Skeletal muscle satellite cell (primary cell): ENCODE results near the gene RAD1.

Experiments
- H3K27me3 ChIP-seq: 2 replicates; pipeline ENCODE4 v1.7.0; 2013; ENCODE audit warnings: low read length; ENCODE audit not compliant: control insufficient read depth, insufficient read depth
- H3K36me3 ChIP-seq: 2 replicates; pipeline ENCODE4 v1.7.0; 2013; ENCODE audit warnings: mild to moderate bottlenecking, control low read depth, low read length; ENCODE audit not compliant: insufficient read depth
- H3K4me1 ChIP-seq: 2 replicates; pipeline ENCODE4 v1.7.0; 2013; ENCODE audit warnings: low read length; ENCODE audit not compliant: control insufficient read depth, insufficient read depth
- H3K4me2 ChIP-seq: 2 replicates; pipeline ENCODE4 v1.7.0; 2013; ENCODE audit warnings: mild to moderate bottlenecking, low read length
- H3K4me3 ChIP-seq: 2 replicates; pipeline ENCODE4 v1.7.0; 2013; ENCODE audit warnings: low read length
- H3K9ac ChIP-seq: 2 replicates; pipeline ENCODE4 v1.7.0; 2013; ENCODE audit warnings: mild to moderate bottlenecking, low read depth, low read length, moderate library complexity
- H3K9me3 ChIP-seq: replicated peaks from 2 replicates; pipeline ENCODE4 v1.7.0; 2013; ENCODE audit warnings: mild to moderate bottlenecking, control low read depth, low read length

Gene RAD1

DNA sequence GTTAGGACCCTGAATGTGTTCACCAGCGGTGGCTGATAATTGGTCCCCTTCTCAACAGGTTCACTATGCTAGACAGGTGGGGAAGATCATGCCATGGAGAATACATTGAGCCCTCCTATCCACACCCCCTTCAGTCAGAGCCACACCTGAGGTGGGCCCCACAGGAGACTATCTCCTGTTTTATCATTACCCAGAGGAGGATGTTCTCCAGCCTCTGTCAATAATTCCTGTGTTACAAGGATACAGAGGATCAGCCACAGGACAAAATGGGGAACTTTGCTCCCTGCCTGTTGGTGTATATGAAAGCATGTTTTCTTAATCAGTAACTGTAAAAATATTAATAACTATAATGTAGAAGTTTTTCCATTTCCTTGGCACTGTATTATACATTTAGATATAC, 25.9 kb downstream of the RAD1 start:
- no peaks in the 10 kb centered on the region for H3K4me1 ChIP-seq
- H3K4me2 ChIP-seq = no peak overlapping the region
- H3K27me3 ChIP-seq = no peaks in the 10 kb centered on the region
- H3K4me3 ChIP-seq = no peak overlapping the region
- H3K36me3 ChIP-seq = no peaks in the 10 kb centered on the region
- no peaks in the 10 kb centered on the region for H3K9me3 ChIP-seq
- H3K9ac ChIP-seq = no peak overlapping the region

DNA sequence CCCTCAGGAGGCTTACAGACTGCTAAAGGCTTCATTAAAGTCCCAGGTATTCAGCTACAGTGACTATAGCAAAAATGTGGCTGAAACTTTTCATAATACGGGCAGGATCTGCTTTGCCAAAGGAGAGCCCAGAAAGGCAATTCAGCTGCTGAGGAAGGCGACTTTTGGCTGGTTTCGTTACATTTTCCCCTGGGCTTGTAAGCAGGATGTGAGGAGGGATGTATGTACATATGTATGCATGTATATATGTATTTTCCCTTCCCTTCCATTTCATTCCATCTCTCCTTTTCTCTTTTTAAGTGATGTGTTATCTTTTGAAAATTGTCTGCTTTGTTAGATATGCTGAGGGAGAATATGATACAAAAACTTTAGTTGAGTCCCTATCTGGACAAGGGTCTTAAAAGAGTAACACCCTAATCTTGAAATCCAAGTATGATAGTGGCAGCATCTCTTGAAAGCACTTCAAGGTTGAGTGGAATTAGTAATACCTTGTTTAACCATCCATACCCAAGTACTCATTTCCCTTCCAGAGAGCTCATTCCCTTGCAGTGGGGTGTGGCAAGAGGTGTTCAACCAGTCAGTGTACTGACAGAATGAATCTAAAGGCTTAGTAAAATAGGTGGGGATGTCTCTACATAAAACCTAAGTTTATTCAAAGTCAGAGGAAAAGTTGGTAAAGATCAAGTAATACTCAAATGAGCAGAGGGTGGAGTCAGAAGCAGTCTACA, 28.7 kb downstream of the RAD1 start:
- Histone ChIP-seq H3K36me3 (no peaks in the 10 kb centered on the region), H3K4me2 (no peak overlapping the region), H3K4me1 (no peaks in the 10 kb centered on the region), H3K9me3 (no peaks in the 10 kb centered on the region), H3K27me3 (no peaks in the 10 kb centered on the region), H3K9ac (no peak overlapping the region), H3K4me3 (no peak overlapping the region)

- no peak overlapping the region for H3K4me3 ChIP-seq
- H3K4me2 ChIP-seq = no peak overlapping the region
- no peaks in the 10 kb centered on the region for H3K4me1 ChIP-seq
- no peaks in the 10 kb centered on the region for H3K36me3 ChIP-seq
- peaks cover 2% of the 10 kb centered on the region for H3K9me3 ChIP-seq
- H3K9ac ChIP-seq = no peak overlapping the region
- H3K27me3 ChIP-seq = no peaks in the 10 kb centered on the region
Measured at GRCh38 chr5:34881246-34881645, 34.1 kb downstream of the RAD1 start.

DNA sequence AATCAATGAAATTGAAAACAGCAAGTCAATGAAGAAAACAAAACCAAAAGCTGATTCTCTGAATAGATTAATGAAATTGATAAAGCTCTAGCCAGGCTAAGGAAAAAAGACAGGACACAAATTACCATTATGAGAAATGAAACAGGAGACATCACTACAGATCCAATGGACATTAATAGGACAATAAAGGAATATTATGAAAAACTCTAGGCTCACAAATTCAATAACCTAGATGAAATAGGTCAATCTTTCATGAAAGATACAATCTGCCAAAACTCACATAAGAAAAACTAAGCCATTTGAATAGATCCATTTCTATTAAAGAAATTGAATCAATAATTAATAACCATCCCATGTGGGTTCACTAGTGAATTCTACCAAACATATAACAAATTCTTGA, 39.0 kb downstream of the RAD1 start:
- Histone ChIP-seq H3K4me3 (no peak overlapping the region), H3K9me3 (peaks cover 2% of the 10 kb centered on the region), H3K27me3 (no peaks in the 10 kb centered on the region), H3K9ac (no peak overlapping the region), H3K4me1 (no peaks in the 10 kb centered on the region), H3K36me3 (no peaks in the 10 kb centered on the region), H3K4me2 (no peak overlapping the region)

- H3K36me3 ChIP-seq = no peaks in the 10 kb centered on the region
- no peak overlapping the region for H3K9ac ChIP-seq
- H3K27me3 ChIP-seq = no peaks in the 10 kb centered on the region
- no peak overlapping the region for H3K4me3 ChIP-seq
- H3K4me1 ChIP-seq = no peaks in the 10 kb centered on the region
- H3K9me3 ChIP-seq = no peaks in the 10 kb centered on the region
- H3K4me2 ChIP-seq = no peak overlapping the region
Measured at GRCh38 chr5:34870382-34870781, 44.9 kb downstream of the RAD1 start.

DNA sequence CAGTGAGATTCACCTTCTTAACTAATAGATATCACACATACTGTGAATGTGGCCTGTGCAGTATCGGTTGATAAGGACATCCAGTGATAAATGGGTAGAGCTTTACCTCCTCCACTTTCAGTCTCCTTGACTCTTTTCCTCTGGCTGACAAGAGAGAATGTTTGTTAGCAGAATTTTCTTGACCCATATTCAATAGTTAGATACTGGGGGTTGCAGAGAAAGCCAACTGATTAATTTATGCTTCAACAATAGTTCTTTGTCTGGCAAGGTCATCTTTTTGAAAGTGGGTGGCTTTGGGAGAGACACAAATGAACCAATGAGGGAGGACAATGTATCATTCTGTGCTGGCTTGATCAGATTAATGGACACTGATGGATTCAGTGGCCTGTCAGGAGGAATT, 46.0 kb downstream of the RAD1 start:
- Histone ChIP-seq H3K36me3 (no peaks in the 10 kb centered on the region), H3K9me3 (no peaks in the 10 kb centered on the region), H3K4me2 (no peak overlapping the region), H3K9ac (no peak overlapping the region), H3K4me3 (no peak overlapping the region), H3K27me3 (no peaks in the 10 kb centered on the region), H3K4me1 (no peaks in the 10 kb centered on the region)

DNA sequence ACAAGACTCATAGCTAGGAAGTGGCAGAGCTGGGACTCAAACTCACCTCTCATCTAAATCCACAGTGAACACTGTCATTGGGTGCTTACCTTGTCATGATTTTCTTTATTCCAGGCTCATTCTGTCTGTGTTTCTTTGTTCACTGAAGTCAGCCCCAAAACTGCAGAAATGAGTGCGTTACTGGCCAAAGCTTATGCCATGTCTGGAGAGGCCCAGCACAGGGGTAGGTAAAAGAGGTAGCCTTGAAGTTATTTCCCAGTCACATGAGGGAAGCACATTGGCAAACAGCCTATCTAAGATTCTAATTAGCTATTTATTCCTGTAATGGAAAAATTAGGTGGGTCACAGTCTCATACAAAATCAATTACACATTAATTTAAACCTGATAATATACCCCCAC, 46.5 kb downstream of the RAD1 start:
- Histone ChIP-seq H3K4me1 (no peaks in the 10 kb centered on the region), H3K4me2 (no peak overlapping the region)

DNA sequence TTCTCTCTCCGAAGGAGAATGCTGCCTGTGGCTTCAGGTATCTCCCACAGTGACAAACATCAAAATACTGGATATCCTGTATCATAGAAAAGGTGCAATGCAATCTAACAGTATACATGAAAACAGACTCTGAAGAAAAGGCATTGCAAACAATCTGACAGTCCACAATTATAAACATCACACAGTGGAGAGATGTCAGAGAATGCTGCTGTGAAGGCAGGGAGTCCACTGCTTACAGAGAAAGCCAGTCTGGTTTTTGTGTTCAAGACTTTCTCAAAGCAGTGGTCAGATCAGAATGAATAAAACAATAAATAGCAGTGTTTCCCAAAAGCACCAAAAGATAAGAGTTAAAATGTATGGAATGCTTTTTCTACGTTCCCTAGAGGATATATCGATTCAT, 47.6 kb downstream of the RAD1 start:
- H3K9me3 ChIP-seq = no peaks in the 10 kb centered on the region
- H3K4me2 ChIP-seq = no peak overlapping the region
- no peak overlapping the region for H3K9ac ChIP-seq
- no peaks in the 10 kb centered on the region for H3K27me3 ChIP-seq
- no peaks in the 10 kb centered on the region for H3K36me3 ChIP-seq
- no peak overlapping the region for H3K4me3 ChIP-seq
- H3K4me1 ChIP-seq = no peaks in the 10 kb centered on the region

More for the DNA sequence above, 46.5 kb downstream of the RAD1 start:
- no peaks in the 10 kb centered on the region for H3K27me3 ChIP-seq
- H3K36me3 ChIP-seq = no peaks in the 10 kb centered on the region
- no peak overlapping the region for H3K4me3 ChIP-seq
- no peak overlapping the region for H3K9ac ChIP-seq
- H3K9me3 ChIP-seq = no peaks in the 10 kb centered on the region

- H3K4me3 ChIP-seq = no peak overlapping the region
- no peak overlapping the region for H3K9ac ChIP-seq
- H3K36me3 ChIP-seq = no peaks in the 10 kb centered on the region
- H3K9me3 ChIP-seq = no peaks in the 10 kb centered on the region
- no peaks in the 10 kb centered on the region for H3K27me3 ChIP-seq
- no peaks in the 10 kb centered on the region for H3K4me1 ChIP-seq
- no peak overlapping the region for H3K4me2 ChIP-seq
Measured at GRCh38 chr5:34866989-34867471, 48.3 kb downstream of the RAD1 start.

- Histone ChIP-seq H3K4me3 (no peak overlapping the region), H3K9me3 (no peaks in the 10 kb centered on the region), H3K9ac (no peak overlapping the region), H3K36me3 (no peaks in the 10 kb centered on the region), H3K27me3 (no peaks in the 10 kb centered on the region), H3K4me1 (no peaks in the 10 kb centered on the region), H3K4me2 (no peak overlapping the region)
Measured at GRCh38 chr5:34865091-34865490, 50.2 kb downstream of the RAD1 start.

- H3K9ac ChIP-seq = no peak overlapping the region
- H3K4me2 ChIP-seq = no peak overlapping the region
- no peaks in the 10 kb centered on the region for H3K9me3 ChIP-seq
- no peaks in the 10 kb centered on the region for H3K4me1 ChIP-seq
- no peaks in the 10 kb centered on the region for H3K27me3 ChIP-seq
- H3K4me3 ChIP-seq = no peak overlapping the region
- H3K36me3 ChIP-seq = no peaks in the 10 kb centered on the region
Measured at GRCh38 chr5:34863946-34864345, 51.4 kb downstream of the RAD1 start.

DNA sequence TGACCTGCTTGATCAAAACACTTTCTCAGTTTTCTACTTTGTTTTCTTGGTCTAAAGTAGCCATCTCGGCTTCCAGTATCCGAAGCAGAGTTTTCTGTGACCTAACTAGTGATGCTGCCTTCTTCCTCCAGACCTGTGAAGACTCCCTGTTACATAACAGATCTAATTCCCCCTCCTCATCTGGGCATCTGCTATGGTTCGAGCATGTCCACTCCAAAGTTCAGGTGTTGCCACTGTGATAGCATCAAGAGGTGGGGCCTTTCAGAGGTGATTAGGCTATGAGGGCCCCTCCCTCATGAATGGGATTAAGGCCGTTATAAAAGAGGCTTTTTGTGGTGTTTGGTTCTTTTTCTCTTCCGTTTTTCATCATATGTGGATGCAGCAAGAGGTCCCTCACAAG, 56.1 kb downstream of the RAD1 start:
- no peaks in the 10 kb centered on the region for H3K9me3 ChIP-seq
- H3K36me3 ChIP-seq = no peaks in the 10 kb centered on the region
- H3K4me3 ChIP-seq = no peak overlapping the region
- H3K4me1 ChIP-seq = peaks cover 9% of the 10 kb centered on the region
- H3K4me2 ChIP-seq = no peak overlapping the region
- H3K27me3 ChIP-seq = no peaks in the 10 kb centered on the region
- no peak overlapping the region for H3K9ac ChIP-seq
